ENCODE data around the gene TENM3. TPM values are rescaled to one million over a fixed set of nuclear protein-coding genes. Genes with fewer than 3 reads are reported as not detected.

The TENM3 gene
- polyA plus RNA-seq, 1 of the 3 experiments (the other 2 are of a cell fraction) = 10.4 TPM

DNA sequence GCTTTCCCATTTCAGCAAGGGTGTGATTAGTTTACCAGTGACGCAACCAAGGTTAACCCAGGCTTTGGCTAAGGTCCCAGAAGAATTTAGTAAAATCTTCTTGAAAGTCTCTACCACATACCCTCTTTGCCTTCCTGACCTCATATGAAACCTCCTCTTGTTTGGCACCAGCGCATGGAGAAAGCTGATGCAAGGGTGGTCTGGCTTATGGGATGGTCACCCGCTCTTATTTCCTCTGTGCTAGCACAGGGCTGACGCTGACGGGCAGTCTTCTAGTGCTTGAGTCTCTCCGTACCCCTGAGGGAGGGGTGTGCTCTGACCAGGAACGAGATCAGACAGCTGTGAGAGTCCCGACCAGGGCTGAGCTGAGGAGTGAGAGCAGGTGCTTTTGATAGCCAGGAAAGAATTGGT is 137.6 kb downstream of the TENM3 start (continued):
- TF ChIP-seq REST (IDR thresholded peaks at IDR 0.05; ENCODE audit: low read depth, low read length) = no peak
- TF ChIP-seq, protein P1, sequence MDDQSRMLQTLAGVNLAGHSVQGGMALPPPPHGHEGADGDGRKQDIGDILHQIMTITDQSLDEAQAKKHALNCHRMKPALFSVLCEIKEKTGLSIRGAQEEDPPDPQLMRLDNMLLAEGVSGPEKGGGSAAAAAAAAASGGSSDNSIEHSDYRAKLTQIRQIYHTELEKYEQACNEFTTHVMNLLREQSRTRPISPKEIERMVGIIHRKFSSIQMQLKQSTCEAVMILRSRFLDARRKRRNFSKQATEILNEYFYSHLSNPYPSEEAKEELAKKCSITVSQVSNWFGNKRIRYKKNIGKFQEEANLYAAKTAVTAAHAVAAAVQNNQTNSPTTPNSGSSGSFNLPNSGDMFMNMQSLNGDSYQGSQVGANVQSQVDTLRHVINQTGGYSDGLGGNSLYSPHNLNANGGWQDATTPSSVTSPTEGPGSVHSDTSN (IDR thresholded peaks at IDR 0.05) = no peak
- no peak for TF ChIP-seq FOXM1 (IDR thresholded peaks at IDR 0.05; ENCODE audit: low read depth)

DNA sequence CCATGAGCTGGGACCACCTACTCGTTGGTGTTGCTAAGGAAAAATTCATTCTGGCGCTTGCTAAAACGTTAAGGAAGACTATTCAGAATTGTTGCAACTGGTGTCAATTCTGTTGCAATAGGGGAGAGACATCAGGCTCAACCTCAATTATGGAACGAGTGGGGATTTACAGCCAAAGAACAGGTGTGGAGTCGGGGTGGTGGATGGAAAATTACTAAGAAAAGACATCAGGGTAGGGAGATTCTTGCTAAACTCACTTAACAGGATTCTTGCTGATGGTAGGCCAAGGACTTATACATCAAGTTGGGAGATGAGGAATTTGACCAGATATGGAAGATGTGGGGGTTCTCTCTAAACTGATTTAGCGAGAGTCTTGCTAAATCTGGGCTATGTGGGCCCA is 139.7 kb downstream of the TENM3 start:
- Histone ChIP-seq H4K20me1 (ENCODE audit: insufficient read depth) (no peaks in the 10 kb centered on the region), H3F3A (replicated peaks; ENCODE audit: insufficient read depth) (no peaks in the 10 kb centered on the region), H3K79me2 (ENCODE audit: insufficient read depth) (no peaks in the 10 kb centered on the region), H3K9ac (no peak overlapping the region), H3K36me3 (replicated peaks in 1 of 2; ENCODE audit: control insufficient read depth in 1 of 2, insufficient read depth in 2 of 2, low read length in 1 of 2) (no peaks in the 10 kb centered on the region), H3K9me3 (no peaks in the 10 kb centered on the region), H3K4me3 (ENCODE audit: low read depth in 2 of 2, low read length in 1 of 2) (no peak overlapping the region), H3K9me2 (no peaks in the 10 kb centered on the region), H3K4me1 (ENCODE audit: control insufficient read depth in 1 of 2, insufficient read depth in 2 of 2, low read depth in 1 of 2, low read length in 1 of 2) (no peaks in the 10 kb centered on the region; a peak in 1 of 4 replicates), H3K27ac (ENCODE audit: low read depth in 2 of 2, low read length in 1 of 2) (no peak overlapping the region), H3K4me2 (no peak overlapping the region), H2AFZ (ENCODE audit: low read depth) (no peak overlapping the region), H3K27me3 (ENCODE audit: insufficient read depth) (no peaks in the 10 kb centered on the region)
- ChIA-PET CTCF (no interaction called here), POLR2A (no interaction called here)
- WGBS (ENCODE audit: low lambda C conversion rate) = 82% methylated on average over 6 of the region's 6 CpGs
- TF ChIP-seq EP300 (IDR thresholded peaks at IDR 0.05; ENCODE audit: borderline replicate concordance in 1 of 2, low read depth in 1 of 2, low read length in 1 of 2) (no peak), RFX5 (IDR thresholded peaks at IDR 0.05; ENCODE audit: low read length) (no peak), EZH2phosphoT487 (IDR thresholded peaks at IDR 0.05; ENCODE audit: borderline replicate concordance, low read depth) (no peak), USF1 (IDR thresholded peaks at IDR 0.05; ENCODE audit: borderline replicate concordance, low read depth) (no peak), RAD21 (IDR thresholded peaks at IDR 0.05; ENCODE audit: low read length) (no peak), YY1 (IDR thresholded peaks at IDR 0.05; ENCODE audit: low read depth) (no peak), TAF1 (IDR thresholded peaks at IDR 0.05; ENCODE audit: borderline replicate concordance, low read depth, low read length) (no peak), JUND (IDR thresholded peaks at IDR 0.05) (no peak), FOSL2 (IDR thresholded peaks at IDR 0.05; ENCODE audit: borderline replicate concordance, low read depth) (no peak), TCF12 (IDR thresholded peaks at IDR 0.05) (no peak), RCOR1 (IDR thresholded peaks at IDR 0.05; ENCODE audit: low read length) (no peak), POLR2AphosphoS5 (IDR thresholded peaks at IDR 0.05; ENCODE audit: low read depth, low read length) (no peak)
- TF ChIP-seq, protein P2, sequence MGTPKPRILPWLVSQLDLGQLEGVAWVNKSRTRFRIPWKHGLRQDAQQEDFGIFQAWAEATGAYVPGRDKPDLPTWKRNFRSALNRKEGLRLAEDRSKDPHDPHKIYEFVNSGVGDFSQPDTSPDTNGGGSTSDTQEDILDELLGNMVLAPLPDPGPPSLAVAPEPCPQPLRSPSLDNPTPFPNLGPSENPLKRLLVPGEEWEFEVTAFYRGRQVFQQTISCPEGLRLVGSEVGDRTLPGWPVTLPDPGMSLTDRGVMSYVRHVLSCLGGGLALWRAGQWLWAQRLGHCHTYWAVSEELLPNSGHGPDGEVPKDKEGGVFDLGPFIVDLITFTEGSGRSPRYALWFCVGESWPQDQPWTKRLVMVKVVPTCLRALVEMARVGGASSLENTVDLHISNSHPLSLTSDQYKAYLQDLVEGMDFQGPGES (IDR thresholded peaks at IDR 0.05; ENCODE audit: low read depth, low read length) = no peak
- TF ChIP-seq, protein P3, sequence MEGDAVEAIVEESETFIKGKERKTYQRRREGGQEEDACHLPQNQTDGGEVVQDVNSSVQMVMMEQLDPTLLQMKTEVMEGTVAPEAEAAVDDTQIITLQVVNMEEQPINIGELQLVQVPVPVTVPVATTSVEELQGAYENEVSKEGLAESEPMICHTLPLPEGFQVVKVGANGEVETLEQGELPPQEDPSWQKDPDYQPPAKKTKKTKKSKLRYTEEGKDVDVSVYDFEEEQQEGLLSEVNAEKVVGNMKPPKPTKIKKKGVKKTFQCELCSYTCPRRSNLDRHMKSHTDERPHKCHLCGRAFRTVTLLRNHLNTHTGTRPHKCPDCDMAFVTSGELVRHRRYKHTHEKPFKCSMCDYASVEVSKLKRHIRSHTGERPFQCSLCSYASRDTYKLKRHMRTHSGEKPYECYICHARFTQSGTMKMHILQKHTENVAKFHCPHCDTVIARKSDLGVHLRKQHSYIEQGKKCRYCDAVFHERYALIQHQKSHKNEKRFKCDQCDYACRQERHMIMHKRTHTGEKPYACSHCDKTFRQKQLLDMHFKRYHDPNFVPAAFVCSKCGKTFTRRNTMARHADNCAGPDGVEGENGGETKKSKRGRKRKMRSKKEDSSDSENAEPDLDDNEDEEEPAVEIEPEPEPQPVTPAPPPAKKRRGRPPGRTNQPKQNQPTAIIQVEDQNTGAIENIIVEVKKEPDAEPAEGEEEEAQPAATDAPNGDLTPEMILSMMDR (IDR thresholded peaks at IDR 0.05) = no peak
- DNase-seq = no peak
